Astrocyte (in vitro differentiated cells and primary cell): ENCODE data around the gene ENTPD3.

Source experiments
- EZH2 ChIP-seq: IDR thresholded peaks from 2 replicates; pipeline ENCODE4 v1.6.1; 2012; ENCODE audit warnings: mild to moderate bottlenecking, low read length, inconsistent platforms; ENCODE audit not compliant: insufficient read depth
- TF ChIP-seq, protein P1 (sequence below): IDR thresholded peaks from 2 replicates; pipeline ENCODE4 v1.5.1; 2011; ENCODE audit warnings: low read depth, mild to moderate bottlenecking, inconsistent platforms, low read length, moderate library complexity; ENCODE audit not compliant: insufficient read depth

DNA sequence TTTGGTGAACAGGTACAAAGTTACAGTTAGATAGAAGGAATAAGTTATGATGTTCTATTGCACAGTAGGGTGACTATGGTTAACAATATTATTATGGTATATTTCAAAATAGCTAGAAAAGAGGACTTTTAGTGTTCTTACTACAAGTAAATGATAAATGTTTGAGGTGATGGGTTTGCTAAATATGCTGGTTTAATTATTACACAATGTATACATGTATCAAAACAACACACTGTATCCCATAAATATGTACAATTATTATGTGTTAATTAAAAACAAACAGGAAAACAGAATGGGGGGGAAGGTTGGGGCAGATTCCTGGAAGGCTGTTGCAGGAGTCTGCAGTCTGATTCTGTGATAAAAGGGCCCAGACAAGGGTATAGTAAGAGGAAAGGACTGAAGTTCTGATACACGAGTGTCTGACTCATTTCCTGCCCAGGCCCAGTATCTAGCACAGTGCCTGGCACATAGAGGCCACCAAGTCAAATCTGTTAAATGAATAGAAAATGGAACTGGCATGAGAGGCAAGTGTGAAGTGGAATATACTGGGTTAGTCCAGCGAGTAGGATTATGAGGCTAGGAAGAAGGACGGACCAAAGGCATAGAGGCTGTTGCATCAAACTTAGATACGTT, 7.2 kb upstream of the ENTPD3 start:
- TF ChIP-seq, protein P1, sequence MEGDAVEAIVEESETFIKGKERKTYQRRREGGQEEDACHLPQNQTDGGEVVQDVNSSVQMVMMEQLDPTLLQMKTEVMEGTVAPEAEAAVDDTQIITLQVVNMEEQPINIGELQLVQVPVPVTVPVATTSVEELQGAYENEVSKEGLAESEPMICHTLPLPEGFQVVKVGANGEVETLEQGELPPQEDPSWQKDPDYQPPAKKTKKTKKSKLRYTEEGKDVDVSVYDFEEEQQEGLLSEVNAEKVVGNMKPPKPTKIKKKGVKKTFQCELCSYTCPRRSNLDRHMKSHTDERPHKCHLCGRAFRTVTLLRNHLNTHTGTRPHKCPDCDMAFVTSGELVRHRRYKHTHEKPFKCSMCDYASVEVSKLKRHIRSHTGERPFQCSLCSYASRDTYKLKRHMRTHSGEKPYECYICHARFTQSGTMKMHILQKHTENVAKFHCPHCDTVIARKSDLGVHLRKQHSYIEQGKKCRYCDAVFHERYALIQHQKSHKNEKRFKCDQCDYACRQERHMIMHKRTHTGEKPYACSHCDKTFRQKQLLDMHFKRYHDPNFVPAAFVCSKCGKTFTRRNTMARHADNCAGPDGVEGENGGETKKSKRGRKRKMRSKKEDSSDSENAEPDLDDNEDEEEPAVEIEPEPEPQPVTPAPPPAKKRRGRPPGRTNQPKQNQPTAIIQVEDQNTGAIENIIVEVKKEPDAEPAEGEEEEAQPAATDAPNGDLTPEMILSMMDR = no peak
- no peak for TF ChIP-seq EZH2
